GM19467 (cell line): ENCODE results near the gene GSE1.

Experiments used
- ATAC-seq: cut with Tn5 transposase; IDR thresholded peaks from one replicate; pipeline ENCODE4 v1.9.1; 2021; ENCODE audit warnings: mild to moderate bottlenecking, moderate library complexity; ENCODE audit not compliant: unreplicated experiment

The GSE1 gene

GRCh38 chr16:85658504-85659326 lies 45.6 kb downstream of the GSE1 start:
- no peak for ATAC-seq

- ATAC-seq, result no peak
Measured at GRCh38 chr16:85659336-85659735, 46.2 kb downstream of the GSE1 start.

- ATAC-seq, result no peak
Measured at GRCh38 chr16:85659805-85660511, 46.8 kb downstream of the GSE1 start.

GRCh38 chr16:85660843-85661739 lies 48.0 kb downstream of the GSE1 start:
- ATAC-seq, result no peak

GRCh38 chr16:85661740-85662481 lies 48.8 kb downstream of the GSE1 start:
- no peak for ATAC-seq

- ATAC-seq, result no peak
Measured at GRCh38 chr16:85662482-85662812, 49.3 kb downstream of the GSE1 start.

GRCh38 chr16:85662976-85663830 lies 50.1 kb downstream of the GSE1 start:
- no peak for ATAC-seq

- no peak for ATAC-seq
Measured at GRCh38 chr16:85663891-85664321, 50.8 kb downstream of the GSE1 start.

- no peak for ATAC-seq
Measured at GRCh38 chr16:85664580-85665372, 51.7 kb downstream of the GSE1 start.

- ATAC-seq, result no peak
Measured at GRCh38 chr16:85665373-85665740, 52.2 kb downstream of the GSE1 start.

GRCh38 chr16:85665929-85666328 lies 52.8 kb downstream of the GSE1 start:
- no peak for ATAC-seq

GRCh38 chr16:85667261-85667660 lies 54.1 kb downstream of the GSE1 start:
- no peak for ATAC-seq

- no peak for ATAC-seq
Measured at GRCh38 chr16:85667841-85668413, 54.8 kb downstream of the GSE1 start.

- no peak for ATAC-seq
Measured at GRCh38 chr16:85668676-85669424, 55.7 kb downstream of the GSE1 start.

GRCh38 chr16:85670840-85671239 lies 57.7 kb downstream of the GSE1 start:
- ATAC-seq, result no peak

GRCh38 chr16:85673529-85674417 lies 60.7 kb downstream of the GSE1 start:
- ATAC-seq, result no peak

GRCh38 chr16:85674418-85674755 lies 61.3 kb downstream of the GSE1 start:
- no peak for ATAC-seq
